ENCODE data around the gene DPYD.

DNA sequence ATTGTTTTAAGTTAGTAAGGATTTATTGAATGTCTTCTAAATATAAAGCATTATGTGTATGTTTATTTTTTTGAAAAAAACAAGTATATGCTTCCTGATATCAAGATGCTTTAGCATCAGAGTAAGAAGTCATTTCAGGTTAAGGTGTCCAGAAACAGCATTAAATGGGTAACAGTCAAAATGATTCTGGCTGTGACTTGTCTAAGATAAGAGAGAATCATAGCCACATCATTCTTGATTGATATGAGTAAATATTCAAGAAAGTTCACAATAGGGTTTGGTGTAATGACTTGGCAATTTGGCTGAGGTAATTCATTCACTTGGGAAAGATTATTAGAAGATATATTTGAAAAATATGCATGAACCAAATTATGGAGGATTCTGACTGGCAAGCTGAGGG lies 193.8 kb downstream of the DPYD start:
- TF ChIP-seq, protein P1, sequence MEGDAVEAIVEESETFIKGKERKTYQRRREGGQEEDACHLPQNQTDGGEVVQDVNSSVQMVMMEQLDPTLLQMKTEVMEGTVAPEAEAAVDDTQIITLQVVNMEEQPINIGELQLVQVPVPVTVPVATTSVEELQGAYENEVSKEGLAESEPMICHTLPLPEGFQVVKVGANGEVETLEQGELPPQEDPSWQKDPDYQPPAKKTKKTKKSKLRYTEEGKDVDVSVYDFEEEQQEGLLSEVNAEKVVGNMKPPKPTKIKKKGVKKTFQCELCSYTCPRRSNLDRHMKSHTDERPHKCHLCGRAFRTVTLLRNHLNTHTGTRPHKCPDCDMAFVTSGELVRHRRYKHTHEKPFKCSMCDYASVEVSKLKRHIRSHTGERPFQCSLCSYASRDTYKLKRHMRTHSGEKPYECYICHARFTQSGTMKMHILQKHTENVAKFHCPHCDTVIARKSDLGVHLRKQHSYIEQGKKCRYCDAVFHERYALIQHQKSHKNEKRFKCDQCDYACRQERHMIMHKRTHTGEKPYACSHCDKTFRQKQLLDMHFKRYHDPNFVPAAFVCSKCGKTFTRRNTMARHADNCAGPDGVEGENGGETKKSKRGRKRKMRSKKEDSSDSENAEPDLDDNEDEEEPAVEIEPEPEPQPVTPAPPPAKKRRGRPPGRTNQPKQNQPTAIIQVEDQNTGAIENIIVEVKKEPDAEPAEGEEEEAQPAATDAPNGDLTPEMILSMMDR (conservative IDR thresholded peaks at IDR 0.05; ENCODE audit: low read length): no peak
- TF ChIP-seq EZH2phosphoT487 (IDR thresholded peaks at IDR 0.05; ENCODE audit: borderline replicate concordance): no peak

Data from Loucy (cell line).